HG03039 (cell line): ENCODE results near the gene CCNYL1.

Experiments used
- ATAC-seq: cut with Tn5 transposase; IDR thresholded peaks from one replicate; pipeline ENCODE4 v1.9.1; 2021; ENCODE audit warnings: mild to moderate bottlenecking, moderate library complexity; ENCODE audit not compliant: unreplicated experiment

CCNYL1 gene

GRCh38 chr2:207764096-207764630, 52.7 kb downstream of the CCNYL1 start:
- no peak for ATAC-seq

GRCh38 chr2:207765547-207765946, 54.1 kb downstream of the CCNYL1 start:
- no peak for ATAC-seq

GRCh38 chr2:207766041-207766551, 54.7 kb downstream of the CCNYL1 start:
- ATAC-seq = no peak

- ATAC-seq = no peak
These were observed 55.4 kb downstream of the CCNYL1 start for GRCh38 chr2:207766697-207767460.

- ATAC-seq = no peak
These were observed 56.2 kb downstream of the CCNYL1 start for GRCh38 chr2:207767461-207768167.

GRCh38 chr2:207768168-207768865, 56.9 kb downstream of the CCNYL1 start:
- ATAC-seq = no peak

GRCh38 chr2:207768866-207769596, 57.6 kb downstream of the CCNYL1 start:
- ATAC-seq = peak; percentile 9

GRCh38 chr2:207770602-207771404, 59.4 kb downstream of the CCNYL1 start:
- ATAC-seq = no peak

- ATAC-seq = no peak
These were observed 60.0 kb downstream of the CCNYL1 start for GRCh38 chr2:207771421-207771820.

- ATAC-seq = no peak
These were observed 60.8 kb downstream of the CCNYL1 start for GRCh38 chr2:207772081-207772843.

- ATAC-seq = no peak
These were observed 61.4 kb downstream of the CCNYL1 start for GRCh38 chr2:207772844-207773205.

GRCh38 chr2:207775473-207775872, 64.0 kb downstream of the CCNYL1 start:
- no peak for ATAC-seq

GRCh38 chr2:207777124-207777523, 65.7 kb downstream of the CCNYL1 start:
- ATAC-seq = no peak

GRCh38 chr2:207778298-207778882, 67.0 kb downstream of the CCNYL1 start:
- no peak for ATAC-seq

- ATAC-seq = no peak
These were observed 68.1 kb downstream of the CCNYL1 start for GRCh38 chr2:207779523-207779922.

- no peak for ATAC-seq
These were observed 71.0 kb downstream of the CCNYL1 start for GRCh38 chr2:207782238-207783030.

- no peak for ATAC-seq
These were observed 72.1 kb downstream of the CCNYL1 start for GRCh38 chr2:207783514-207783913.

- no peak for ATAC-seq
These were observed 73.5 kb downstream of the CCNYL1 start for GRCh38 chr2:207784898-207785297.
